ENCODE measurements around the gene CCL11.

CCL11 gene

DNA sequence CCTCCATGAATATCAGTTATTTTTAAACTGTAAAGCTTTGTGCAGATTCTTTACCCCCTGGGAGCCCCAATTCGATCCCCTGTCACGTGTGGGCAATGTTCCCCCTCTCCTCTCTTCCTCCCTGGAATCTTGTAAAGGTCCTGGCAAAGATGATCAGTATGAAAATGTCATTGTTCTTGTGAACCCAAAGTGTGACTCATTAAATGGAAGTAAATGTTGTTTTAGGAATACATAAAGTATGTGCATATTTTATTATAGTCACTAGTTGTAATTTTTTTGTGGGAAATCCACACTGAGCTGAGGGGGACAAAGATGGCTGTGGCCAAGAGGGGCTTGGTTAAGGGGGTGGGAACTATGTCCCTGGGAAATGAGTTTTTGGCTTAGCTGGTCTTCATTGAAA lies 2.3 kb downstream of the CCL11 start (continued):
- TF ChIP-seq MZF1 (tag by site-specific recombination; IDR thresholded peaks at IDR 0.05; ENCODE audit: borderline replicate concordance) (no peak), ZNF600 (tag by site-specific recombination; IDR thresholded peaks at IDR 0.05) (no peak), ZNF707 (tag by site-specific recombination; IDR thresholded peaks at IDR 0.05) (no peak), ZSCAN23 (tag by site-specific recombination; IDR thresholded peaks at IDR 0.05) (no peak), ZNF701 (tag by site-specific recombination; IDR thresholded peaks at IDR 0.05) (no peak), ZNF10 (tag by site-specific recombination; IDR thresholded peaks at IDR 0.05) (no peak), ZNF48 (tag by site-specific recombination; IDR thresholded peaks at IDR 0.05) (no peak), ZNF426 (tag by site-specific recombination; IDR thresholded peaks at IDR 0.05) (no peak), ZFP3 (tag by site-specific recombination; IDR thresholded peaks at IDR 0.05; ENCODE audit: low read depth) (no peak), KLF16 (tag by site-specific recombination; IDR thresholded peaks at IDR 0.05) (no peak)

DNA sequence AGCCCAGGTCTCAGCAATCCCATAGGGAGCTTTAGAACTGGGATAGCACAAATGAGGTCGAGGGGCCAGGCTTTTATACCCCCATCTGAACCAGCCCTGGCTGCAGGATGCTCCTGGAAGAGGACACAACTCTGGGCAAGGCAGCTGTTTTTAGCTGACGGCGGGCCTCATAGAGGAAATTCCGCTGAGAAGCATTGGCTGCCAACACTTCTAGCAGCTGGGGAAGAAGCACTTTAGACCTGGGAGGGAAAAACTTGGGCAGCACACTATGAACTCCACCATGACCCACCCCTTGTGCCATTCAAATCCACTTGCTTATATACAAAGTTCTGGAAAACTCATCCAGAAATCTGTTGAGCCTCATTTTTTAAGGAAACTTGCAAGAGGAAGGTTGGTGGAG lies 5.0 kb downstream of the CCL11 start:
- ChIA-PET CTCF (interaction anchor here (1.2 kb wide), 1 partner anchor 71 kb away, joined by 3 read pairs; no protein-coding TSS in a partner anchor), POLR2A (no interaction called here)
- no peaks in the 10 kb centered on the region for H3K9me3 ChIP-seq (ENCODE audit: control insufficient read depth, insufficient read depth, low read depth, low read length)
- no peaks in the 10 kb centered on the region for H3K36me3 ChIP-seq (ENCODE audit: control insufficient read depth in 2 of 2, insufficient read depth in 1 of 2, low read length in 2 of 2)
- no peak overlapping the region for H3K4me3 ChIP-seq (ENCODE audit: low read depth, low read length)
- no peak for TF ChIP-seq EGR2 (tag by site-specific recombination; IDR thresholded peaks at IDR 0.05; ENCODE audit: low read depth)
- H3K4me1 ChIP-seq (ENCODE audit: control insufficient read depth, insufficient read depth, low read length) = no peaks in the 10 kb centered on the region; the same call in 1 of the 2 replicates
- H3K27ac ChIP-seq (ENCODE audit: extremely low read depth, low read depth, low read length) = no peak overlapping the region

DNA sequence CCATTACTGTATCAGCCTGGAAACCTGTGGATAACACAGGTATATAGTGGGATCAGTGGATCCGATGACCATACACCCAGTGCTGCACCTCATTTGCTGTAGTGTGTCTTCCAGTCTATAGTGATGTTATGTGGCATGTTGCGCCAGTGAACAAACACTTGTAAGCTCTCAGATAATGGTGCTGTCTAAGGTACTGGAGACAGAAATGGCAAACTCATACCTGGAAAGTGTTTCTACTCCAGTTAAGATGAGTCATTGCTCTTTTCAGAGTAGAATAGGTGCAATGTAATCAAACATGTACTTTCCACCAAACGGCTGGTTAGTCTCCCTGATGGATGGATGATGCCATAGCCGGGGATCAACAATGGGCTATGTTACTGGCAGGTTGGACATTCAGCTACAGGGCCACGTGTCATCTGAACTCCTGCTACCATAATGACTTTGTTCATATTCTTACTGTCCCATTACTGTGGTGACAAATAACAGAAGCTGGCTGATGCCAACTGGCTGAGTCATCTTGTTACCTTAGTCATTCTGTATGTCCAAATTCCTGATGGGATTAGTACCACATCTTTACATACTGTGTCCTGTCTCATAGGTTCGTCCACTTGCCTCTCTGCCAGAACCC lies 6.3 kb downstream of the CCL11 start:
- CTCF ChIA-PET = interaction anchor here (0.6 to 1.2 kb wide), 2 partner anchors 81 to 123 kb away, joined by 4 read pairs; no protein-coding TSS in a partner anchor
- peak; percentile 84 for TF ChIP-seq REST (tag by site-specific recombination; IDR thresholded peaks at IDR 0.05)
- no peak for TF ChIP-seq OVOL3 (tag by site-specific recombination; IDR thresholded peaks at IDR 0.05)
- 0 out of 2 replicates have a peak, but pooled peaks have one; percentile 13 for TF ChIP-seq ZNF26 (tag by site-specific recombination; IDR thresholded peaks at IDR 0.05)
- no peak overlapping the region for H3K4me3 ChIP-seq (ENCODE audit: low read depth, low read length)
- no peaks in the 10 kb centered on the region for H3K9me3 ChIP-seq (ENCODE audit: control insufficient read depth, insufficient read depth, low read depth, low read length)
- H3K4me1 ChIP-seq (ENCODE audit: control insufficient read depth, insufficient read depth, low read length) = no peaks in the 10 kb centered on the region; the same call in 1 of the 2 replicates
- H3K36me3 ChIP-seq (ENCODE audit: control insufficient read depth in 2 of 2, insufficient read depth in 1 of 2, low read length in 2 of 2) = no peaks in the 10 kb centered on the region
- no peak overlapping the region for H3K27ac ChIP-seq (ENCODE audit: extremely low read depth, low read depth, low read length)
- POLR2A ChIA-PET = no interaction called here

DNA sequence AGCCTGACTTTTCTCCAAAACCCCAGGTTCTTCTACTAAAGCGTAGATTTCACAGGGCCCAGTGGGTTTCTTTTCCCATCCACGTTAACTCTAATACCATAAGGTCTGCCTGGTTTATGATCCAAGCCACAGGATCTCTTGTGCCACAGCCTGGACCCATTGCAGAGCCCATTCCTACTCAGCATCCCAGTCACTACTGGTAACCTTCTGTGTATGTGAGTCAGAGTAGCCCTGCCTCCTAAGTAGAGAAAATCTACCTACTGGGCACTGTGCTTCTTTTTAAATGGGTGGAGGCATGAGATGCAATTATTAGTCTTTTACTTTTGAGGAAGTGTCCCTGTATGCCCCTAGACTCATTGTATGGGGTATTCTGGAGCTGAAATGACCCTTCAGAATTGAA lies 13.5 kb downstream of the CCL11 start:
- ChIA-PET CTCF (interaction anchor here (0.9 to 15.4 kb wide), 2 partner anchors 62 to 98 kb away, joined by 3 to 206 read pairs; partner anchors contain the start of gene CCL1), POLR2A (no interaction called here)
- Histone ChIP-seq H3K9me3 (ENCODE audit: control insufficient read depth, insufficient read depth, low read depth, low read length) (no peaks in the 10 kb centered on the region), H3K4me1 (ENCODE audit: control insufficient read depth, insufficient read depth, low read length) (no peaks in the 10 kb centered on the region; the same call in 1 of the 2 replicates), H3K27ac (ENCODE audit: extremely low read depth, low read depth, low read length) (no peak overlapping the region), H3K36me3 (ENCODE audit: control insufficient read depth in 2 of 2, insufficient read depth in 1 of 2, low read length in 2 of 2) (no peaks in the 10 kb centered on the region), H3K4me3 (ENCODE audit: low read depth, low read length) (no peak overlapping the region)
- TF ChIP-seq, protein P1, sequence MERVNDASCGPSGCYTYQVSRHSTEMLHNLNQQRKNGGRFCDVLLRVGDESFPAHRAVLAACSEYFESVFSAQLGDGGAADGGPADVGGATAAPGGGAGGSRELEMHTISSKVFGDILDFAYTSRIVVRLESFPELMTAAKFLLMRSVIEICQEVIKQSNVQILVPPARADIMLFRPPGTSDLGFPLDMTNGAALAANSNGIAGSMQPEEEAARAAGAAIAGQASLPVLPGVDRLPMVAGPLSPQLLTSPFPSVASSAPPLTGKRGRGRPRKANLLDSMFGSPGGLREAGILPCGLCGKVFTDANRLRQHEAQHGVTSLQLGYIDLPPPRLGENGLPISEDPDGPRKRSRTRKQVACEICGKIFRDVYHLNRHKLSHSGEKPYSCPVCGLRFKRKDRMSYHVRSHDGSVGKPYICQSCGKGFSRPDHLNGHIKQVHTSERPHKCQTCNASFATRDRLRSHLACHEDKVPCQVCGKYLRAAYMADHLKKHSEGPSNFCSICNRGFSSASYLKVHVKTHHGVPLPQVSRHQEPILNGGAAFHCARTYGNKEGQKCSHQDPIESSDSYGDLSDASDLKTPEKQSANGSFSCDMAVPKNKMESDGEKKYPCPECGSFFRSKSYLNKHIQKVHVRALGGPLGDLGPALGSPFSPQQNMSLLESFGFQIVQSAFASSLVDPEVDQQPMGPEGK (tag by site-specific recombination; IDR thresholded peaks at IDR 0.05) = no peak
- TF ChIP-seq MZF1 (tag by site-specific recombination; IDR thresholded peaks at IDR 0.05; ENCODE audit: borderline replicate concordance) (no peak), ZNF768 (tag by site-specific recombination; IDR thresholded peaks at IDR 0.05) (no peak), KLF9 (tag by site-specific recombination; IDR thresholded peaks at IDR 0.05; ENCODE audit: low read depth) (no peak), TRIM28 (IDR thresholded peaks at IDR 0.05; ENCODE audit: borderline replicate concordance, low read length) (no peak)
- TF ChIP-seq, protein P2, sequence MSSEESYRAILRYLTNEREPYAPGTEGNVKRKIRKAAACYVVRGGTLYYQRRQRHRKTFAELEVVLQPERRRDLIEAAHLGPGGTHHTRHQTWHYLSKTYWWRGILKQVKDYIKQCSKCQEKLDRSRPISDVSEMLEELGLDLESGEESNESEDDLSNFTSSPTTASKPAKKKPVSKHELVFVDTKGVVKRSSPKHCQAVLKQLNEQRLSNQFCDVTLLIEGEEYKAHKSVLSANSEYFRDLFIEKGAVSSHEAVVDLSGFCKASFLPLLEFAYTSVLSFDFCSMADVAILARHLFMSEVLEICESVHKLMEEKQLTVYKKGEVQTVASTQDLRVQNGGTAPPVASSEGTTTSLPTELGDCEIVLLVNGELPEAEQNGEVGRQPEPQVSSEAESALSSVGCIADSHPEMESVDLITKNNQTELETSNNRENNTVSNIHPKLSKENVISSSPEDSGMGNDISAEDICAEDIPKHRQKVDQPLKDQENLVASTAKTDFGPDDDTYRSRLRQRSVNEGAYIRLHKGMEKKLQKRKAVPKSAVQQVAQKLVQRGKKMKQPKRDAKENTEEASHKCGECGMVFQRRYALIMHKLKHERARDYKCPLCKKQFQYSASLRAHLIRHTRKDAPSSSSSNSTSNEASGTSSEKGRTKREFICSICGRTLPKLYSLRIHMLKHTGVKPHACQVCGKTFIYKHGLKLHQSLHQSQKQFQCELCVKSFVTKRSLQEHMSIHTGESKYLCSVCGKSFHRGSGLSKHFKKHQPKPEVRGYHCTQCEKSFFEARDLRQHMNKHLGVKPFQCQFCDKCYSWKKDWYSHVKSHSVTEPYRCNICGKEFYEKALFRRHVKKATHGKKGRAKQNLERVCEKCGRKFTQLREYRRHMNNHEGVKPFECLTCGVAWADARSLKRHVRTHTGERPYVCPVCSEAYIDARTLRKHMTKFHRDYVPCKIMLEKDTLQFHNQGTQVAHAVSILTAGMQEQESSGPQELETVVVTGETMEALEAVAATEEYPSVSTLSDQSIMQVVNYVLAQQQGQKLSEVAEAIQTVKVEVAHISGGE (tag by site-specific recombination; conservative IDR thresholded peaks at IDR 0.05; ENCODE audit: low read depth) = no peak

Measured in HEK293 (cell line).